ENCODE data around the gene KDF1.

Gene KDF1

GRCh38 chr1:26945138-26945537 is 15.1 kb downstream of the KDF1 start:
- Histone ChIP-seq H2AFZ (ENCODE audit: low read length) (no peak overlapping the region), H3K9me3 (ENCODE audit: insufficient read depth, low read depth, low read length) (no peaks in the 10 kb centered on the region), H3K4me1 (ENCODE audit: insufficient read depth, low read length, poor library complexity, severe bottlenecking) (no peaks in the 10 kb centered on the region), H3K79me2 (ENCODE audit: insufficient read depth, low read length) (no peaks in the 10 kb centered on the region), H3K27me3 (ENCODE audit: insufficient read depth, low read length, poor library complexity, severe bottlenecking) (no peaks in the 10 kb centered on the region), H3F3A (ENCODE audit: low read depth) (no peaks in the 10 kb centered on the region), H3K36me3 (ENCODE audit: insufficient read depth, low read length) (peaks cover 56% of the 10 kb centered on the region; the same call in 1 of the 2 replicates), H3K4me3 (ENCODE audit: low read length, poor library complexity, severe bottlenecking) (no peak overlapping the region), H3K9ac (ENCODE audit: low read depth, low read length, poor library complexity, severe bottlenecking) (no peak overlapping the region), H3K4me2 (ENCODE audit: low read depth, low read length, poor library complexity, severe bottlenecking) (no peak overlapping the region), H4K20me1 (ENCODE audit: insufficient read depth, low read length, poor library complexity, severe bottlenecking) (no peaks in the 10 kb centered on the region), H3K9me2 (replicated peaks; ENCODE audit: low read depth, low read length) (no peaks in the 10 kb centered on the region)
- TF ChIP-seq CTCF (conservative IDR thresholded peaks at IDR 0.05; ENCODE audit: low read length) = no peak
- TF ChIP-seq EZH2phosphoT487 (IDR thresholded peaks at IDR 0.05; ENCODE audit: borderline replicate concordance) = no peak

GRCh38 chr1:26942656-26943055 is 17.6 kb downstream of the KDF1 start:
- no peak overlapping the region for H3K4me2 ChIP-seq (ENCODE audit: low read depth, low read length, poor library complexity, severe bottlenecking)
- no peaks in the 10 kb centered on the region for H3K4me1 ChIP-seq (ENCODE audit: insufficient read depth, low read length, poor library complexity, severe bottlenecking)
- no peaks in the 10 kb centered on the region for H3K9me2 ChIP-seq (replicated peaks; ENCODE audit: low read depth, low read length)
- peaks cover 5% of the 10 kb centered on the region for H4K20me1 ChIP-seq (ENCODE audit: insufficient read depth, low read length, poor library complexity, severe bottlenecking)
- peaks cover 15% of the 10 kb centered on the region; the same call in 1 of the 2 replicates for H3K79me2 ChIP-seq (ENCODE audit: insufficient read depth, low read length)
- H3K27me3 ChIP-seq (ENCODE audit: insufficient read depth, low read length, poor library complexity, severe bottlenecking) = no peaks in the 10 kb centered on the region
- no peaks in the 10 kb centered on the region for H3K9me3 ChIP-seq (ENCODE audit: insufficient read depth, low read depth, low read length)
- no peak overlapping the region for H3K9ac ChIP-seq (ENCODE audit: low read depth, low read length, poor library complexity, severe bottlenecking)
- TF ChIP-seq CTCF (conservative IDR thresholded peaks at IDR 0.05; ENCODE audit: low read length) = no peak
- TF ChIP-seq EZH2phosphoT487 (IDR thresholded peaks at IDR 0.05; ENCODE audit: borderline replicate concordance) = no peak
- H3K36me3 ChIP-seq (ENCODE audit: insufficient read depth, low read length) = peaks cover 61% of the 10 kb centered on the region; the same call in 1 of the 2 replicates
- H2AFZ ChIP-seq (ENCODE audit: low read length) = no peak overlapping the region
- no peak overlapping the region for H3K4me3 ChIP-seq (ENCODE audit: low read length, poor library complexity, severe bottlenecking)
- no peaks in the 10 kb centered on the region for H3F3A ChIP-seq (ENCODE audit: low read depth)

- no peaks in the 10 kb centered on the region for H3K9me2 ChIP-seq (replicated peaks; ENCODE audit: low read depth, low read length)
- H4K20me1 ChIP-seq (ENCODE audit: insufficient read depth, low read length, poor library complexity, severe bottlenecking) = peaks cover 10% of the 10 kb centered on the region
- no peaks in the 10 kb centered on the region for H3K9me3 ChIP-seq (ENCODE audit: insufficient read depth, low read depth, low read length)
- no peak for TF ChIP-seq CTCF (conservative IDR thresholded peaks at IDR 0.05; ENCODE audit: low read length)
- no peak for TF ChIP-seq EZH2phosphoT487 (IDR thresholded peaks at IDR 0.05; ENCODE audit: borderline replicate concordance)
- no peak overlapping the region for H3K9ac ChIP-seq (ENCODE audit: low read depth, low read length, poor library complexity, severe bottlenecking)
- H3K4me3 ChIP-seq (ENCODE audit: low read length, poor library complexity, severe bottlenecking) = no peak overlapping the region
- no peaks in the 10 kb centered on the region for H3K4me1 ChIP-seq (ENCODE audit: insufficient read depth, low read length, poor library complexity, severe bottlenecking)
- peaks cover 22% of the 10 kb centered on the region; the same call in 1 of the 2 replicates for H3K79me2 ChIP-seq (ENCODE audit: insufficient read depth, low read length)
- no peak overlapping the region for H2AFZ ChIP-seq (ENCODE audit: low read length)
- H3F3A ChIP-seq (ENCODE audit: low read depth) = no peaks in the 10 kb centered on the region
- no peak overlapping the region for H3K4me2 ChIP-seq (ENCODE audit: low read depth, low read length, poor library complexity, severe bottlenecking)
- H3K27me3 ChIP-seq (ENCODE audit: insufficient read depth, low read length, poor library complexity, severe bottlenecking) = no peaks in the 10 kb centered on the region
- H3K36me3 ChIP-seq (ENCODE audit: insufficient read depth, low read length) = peaks cover 60% of the 10 kb centered on the region; the same call in 1 of the 2 replicates
Observed at GRCh38 chr1:26941311-26941710, 19.0 kb downstream of the KDF1 start.

All from Loucy (cell line).